Cerebellar cortex (tissue), 1 donor: ENCODE results near the gene HAPLN3.
"Not testable (repeated sequence)": the region's sequence is repeated elsewhere in the genome, so short reads cannot be mapped to it uniquely, and the experiment has no call there.

Source experiments
- DNase-seq: peaks from one replicate; pipeline ENCODE4 v3.0.0-alpha.2; 2015; ENCODE audit warnings: low spot score

Gene HAPLN3, protein sequence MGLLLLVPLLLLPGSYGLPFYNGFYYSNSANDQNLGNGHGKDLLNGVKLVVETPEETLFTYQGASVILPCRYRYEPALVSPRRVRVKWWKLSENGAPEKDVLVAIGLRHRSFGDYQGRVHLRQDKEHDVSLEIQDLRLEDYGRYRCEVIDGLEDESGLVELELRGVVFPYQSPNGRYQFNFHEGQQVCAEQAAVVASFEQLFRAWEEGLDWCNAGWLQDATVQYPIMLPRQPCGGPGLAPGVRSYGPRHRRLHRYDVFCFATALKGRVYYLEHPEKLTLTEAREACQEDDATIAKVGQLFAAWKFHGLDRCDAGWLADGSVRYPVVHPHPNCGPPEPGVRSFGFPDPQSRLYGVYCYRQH

DNA sequence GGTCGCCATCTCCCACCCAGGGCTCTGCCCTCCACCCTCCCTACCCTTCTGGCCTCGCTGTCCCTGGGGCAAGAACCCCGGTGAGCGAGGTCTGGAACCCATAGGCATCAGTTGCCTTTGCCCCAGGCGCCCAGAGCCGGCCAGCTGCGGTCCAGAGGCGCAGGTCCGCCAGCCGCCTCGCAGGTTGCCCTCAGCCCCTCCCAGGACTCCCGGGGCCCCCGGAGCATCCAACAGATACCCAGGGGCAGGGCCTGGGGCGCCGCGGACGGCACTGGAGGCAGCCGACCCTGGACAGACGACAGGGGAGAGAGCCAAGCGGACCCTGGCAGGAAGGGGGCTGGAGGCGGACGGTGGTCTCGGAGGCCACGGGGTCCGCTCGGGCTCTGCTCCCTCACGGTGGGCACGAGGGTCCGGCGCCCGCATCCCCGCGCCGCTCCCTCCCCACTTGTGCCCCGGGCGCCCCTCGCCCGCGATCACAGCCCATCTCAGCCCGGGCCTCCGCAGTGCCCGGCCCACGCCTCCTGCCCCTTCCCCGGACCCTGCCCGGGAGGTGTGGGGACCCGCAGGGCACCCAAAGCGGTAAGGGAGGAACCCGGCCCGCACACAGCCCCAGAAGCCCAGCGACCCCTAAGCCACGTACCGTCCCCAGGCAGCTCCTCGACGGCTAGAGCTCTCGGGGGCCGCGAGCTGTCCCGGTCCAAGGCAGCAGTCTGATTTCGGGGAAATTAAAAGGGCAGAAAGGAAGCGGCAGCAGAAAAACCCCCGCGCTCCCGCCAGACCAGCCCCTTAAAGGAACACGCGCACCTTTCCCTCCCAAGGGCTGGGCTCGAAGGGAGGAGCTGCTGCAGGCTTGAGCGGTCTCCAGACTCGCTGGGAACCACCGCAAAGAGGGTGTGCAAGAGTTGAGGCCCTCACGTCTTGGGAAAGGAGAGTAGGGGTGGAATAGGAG, at the start of gene HAPLN3:
Gene HAPLN3, minus strand, starts transcription at position 726 of the 949 bp plus-strand sequence. CDS start 8,246 bp downstream, outside the sequence.
- DNase-seq = peak; percentile 55

DNA sequence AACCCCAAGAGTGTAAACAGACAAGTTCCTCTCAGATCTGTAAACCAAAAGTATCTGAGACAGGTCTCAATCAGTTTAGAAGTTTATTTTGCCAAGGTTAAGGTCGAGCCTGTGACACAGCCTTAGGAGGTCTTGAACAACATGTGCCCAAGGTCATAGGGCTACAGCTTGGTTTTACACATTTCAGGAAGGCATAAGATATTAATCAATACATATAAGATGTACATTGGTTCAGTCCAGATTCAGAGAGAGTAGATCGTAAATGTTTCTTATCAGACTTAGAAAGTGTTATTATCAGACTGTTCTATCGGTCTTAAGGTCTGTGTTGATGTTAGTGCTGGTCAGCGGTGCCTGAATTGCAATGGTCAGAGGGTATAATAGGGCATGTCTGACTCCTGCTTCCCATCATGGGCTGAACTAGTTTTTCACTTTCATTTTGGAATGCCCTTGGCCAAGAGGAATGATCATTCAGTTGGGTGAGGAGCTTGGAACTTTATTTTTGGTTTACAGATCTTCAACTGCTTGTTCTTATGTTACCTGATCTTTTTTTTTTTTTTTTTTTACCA, 44.8 kb upstream of the HAPLN3 start:
- no peak for DNase-seq

DNA sequence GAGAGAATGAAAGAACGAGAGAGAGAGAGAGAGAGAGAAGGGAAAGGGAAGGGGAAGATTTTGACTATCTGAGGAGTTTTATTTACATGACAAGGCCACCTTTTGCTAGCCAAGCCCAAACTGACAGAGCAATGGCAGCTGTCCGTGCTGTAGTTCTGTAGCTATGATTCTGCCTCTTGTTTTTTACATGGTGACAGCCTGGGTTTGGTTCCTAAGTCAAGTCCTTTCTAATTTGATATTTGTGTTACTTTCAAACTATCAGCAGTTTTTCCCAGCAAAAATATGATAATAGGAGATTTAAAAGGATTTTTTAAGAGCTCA, 44.1 kb upstream of the HAPLN3 start:
- no peak for DNase-seq

DNA sequence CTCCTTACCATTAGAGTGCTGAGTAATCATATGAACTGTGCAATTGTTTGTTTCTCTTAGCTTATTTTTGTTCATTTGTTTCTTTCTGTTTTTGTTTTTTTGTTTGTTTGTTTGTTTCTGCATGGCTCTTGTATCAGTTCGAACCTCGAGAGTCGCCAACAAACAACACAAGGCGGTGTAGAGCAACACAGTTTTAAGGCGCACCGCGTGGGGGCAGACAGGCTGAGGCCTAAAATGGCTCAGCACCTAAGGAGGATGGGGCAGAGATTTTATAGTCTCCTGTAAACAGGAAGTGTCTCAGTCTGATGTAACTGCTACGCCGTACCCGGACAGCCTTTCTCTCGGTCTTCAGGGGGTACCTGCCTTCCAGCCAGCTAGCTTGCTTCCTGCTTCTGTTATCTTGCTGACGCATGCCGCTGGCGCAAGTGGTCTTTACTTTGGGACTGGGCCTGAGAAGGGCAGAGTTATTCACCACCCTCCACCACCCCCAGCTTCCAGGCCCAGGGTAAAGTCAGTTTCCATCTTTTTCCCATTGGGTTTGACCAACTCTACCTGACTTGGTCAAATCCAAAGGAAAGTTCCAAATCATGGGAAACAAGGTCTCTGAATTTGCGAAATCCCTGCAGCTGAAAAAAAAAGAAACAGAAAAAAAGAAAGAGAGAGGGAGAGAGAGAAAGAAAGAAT, 43.6 kb upstream of the HAPLN3 start:
- DNase-seq = no peak

DNA sequence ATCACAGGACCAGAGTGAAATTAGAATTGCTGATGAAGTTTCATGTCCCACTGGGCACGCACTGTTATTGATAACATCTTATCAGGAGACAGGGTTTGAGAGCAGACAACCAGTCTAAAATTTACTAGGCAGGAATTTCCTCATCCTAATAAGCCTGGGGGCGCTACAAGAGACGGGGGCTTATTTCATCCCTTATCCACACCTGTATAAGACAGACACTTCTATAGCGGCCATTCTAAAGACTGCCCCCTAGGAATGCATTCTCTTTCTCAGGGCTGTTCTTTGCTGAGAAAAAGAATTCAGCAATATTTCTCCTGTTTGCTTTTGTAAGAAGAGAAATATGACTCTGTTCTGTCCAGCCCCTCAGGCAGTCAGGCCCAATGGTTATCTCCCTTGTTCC, 39.1 kb upstream of the HAPLN3 start:
- DNase-seq = not testable (repeated sequence)

DNA sequence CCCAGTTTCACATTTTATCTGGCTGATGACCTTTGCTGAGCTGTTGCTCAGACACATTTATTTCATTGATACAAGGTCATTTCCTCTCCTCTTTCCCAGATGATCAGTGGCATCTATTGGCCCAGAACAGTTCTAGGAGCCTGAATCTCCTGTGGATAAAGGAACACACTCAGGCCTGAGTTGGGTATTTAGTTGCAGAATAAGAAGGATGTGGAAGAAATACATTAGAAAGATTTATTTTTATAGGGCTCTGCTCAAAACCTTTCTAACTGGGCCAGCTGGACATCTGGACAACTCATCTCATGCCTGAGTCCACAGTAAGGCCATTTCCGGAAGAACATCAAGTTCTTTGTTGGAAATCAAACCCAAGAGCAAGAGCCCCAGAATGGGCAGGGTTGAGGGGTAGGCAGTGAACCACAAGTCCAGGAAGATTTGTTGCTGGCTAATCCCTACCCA, 37.6 kb upstream of the HAPLN3 start:
- no peak for DNase-seq

DNA sequence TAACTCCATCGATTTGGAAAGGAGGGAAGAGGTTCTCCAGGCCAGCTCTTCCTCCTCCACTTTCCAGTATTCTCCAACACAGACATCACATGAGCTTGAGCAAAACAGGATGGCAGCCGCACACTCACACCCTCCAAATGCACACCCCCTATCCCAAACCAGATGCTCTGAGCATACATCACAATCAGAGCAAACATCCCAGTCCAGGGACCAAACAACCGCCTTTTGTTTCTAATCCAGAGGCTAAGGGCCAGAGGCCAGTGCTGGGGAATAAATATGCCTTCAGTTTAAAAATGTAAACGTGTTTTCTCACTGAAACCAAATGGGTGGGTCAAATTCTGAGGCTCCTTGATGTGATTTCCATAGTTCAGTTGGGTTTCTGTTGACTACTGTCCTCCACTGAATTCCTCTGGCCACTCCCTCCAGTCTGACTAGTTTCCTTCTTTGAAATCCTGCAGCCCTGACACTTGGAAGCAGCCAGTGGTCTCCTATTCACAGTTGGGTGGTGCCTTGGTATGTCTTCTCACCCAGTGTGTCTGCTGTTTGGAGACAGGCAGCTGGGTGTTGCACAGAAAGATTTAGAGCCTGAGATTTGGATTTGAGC, 37.0 kb upstream of the HAPLN3 start:
- DNase-seq = no peak

DNA sequence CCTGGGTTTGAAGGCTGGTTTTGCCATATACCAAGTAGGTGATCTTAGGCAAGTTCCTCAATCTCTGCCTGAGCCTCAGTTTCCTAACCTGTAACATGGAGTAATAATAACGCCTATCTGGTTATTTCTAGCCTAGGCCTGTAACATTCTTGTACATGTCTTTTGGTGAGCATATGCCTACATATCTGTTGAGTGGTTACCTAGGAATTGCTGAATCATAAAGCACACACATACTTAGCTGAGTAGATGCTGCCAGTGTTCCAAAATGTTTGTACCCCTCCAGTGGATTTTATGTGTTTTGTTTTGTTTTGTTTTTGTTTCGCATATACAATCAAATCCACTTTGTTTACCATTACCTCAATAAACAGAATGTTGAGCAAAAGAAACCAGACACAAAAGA, 35.2 kb upstream of the HAPLN3 start:
- no peak for DNase-seq

DNA sequence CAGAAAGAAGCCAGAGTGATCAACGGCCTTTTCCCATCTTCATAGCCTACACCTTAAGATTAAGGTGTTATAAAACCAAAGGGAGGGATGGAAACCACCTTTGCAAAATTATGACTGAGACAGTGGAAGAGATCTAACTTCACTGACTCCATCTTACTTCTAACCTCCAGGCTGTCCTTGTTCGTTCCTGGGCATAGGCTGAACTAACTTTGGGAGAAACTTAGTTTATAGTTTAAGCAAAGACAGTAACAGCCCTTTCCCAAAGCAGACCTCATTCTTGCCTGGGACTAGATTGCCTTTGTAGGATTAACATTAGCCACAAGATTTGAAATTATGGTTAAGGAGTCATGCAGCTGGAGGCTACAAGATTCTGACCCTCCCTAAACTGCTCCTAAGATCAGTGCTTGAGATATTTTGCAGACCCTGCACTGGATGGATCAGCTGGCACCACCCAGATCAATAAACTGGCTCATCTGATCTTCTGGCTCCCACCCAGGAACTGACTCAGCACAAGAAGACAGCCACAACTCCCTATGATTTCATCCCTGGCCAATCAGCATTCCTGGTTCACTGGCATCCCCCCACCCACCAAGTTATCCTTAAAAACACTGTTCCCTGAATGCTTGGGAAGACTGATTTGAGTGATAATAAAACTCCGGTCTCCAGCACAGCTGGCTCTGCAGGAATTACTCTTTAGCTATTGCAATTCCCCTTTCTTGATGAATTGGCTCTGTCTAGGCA, 34.2 kb upstream of the HAPLN3 start:
- DNase-seq = not testable (repeated sequence)

DNA sequence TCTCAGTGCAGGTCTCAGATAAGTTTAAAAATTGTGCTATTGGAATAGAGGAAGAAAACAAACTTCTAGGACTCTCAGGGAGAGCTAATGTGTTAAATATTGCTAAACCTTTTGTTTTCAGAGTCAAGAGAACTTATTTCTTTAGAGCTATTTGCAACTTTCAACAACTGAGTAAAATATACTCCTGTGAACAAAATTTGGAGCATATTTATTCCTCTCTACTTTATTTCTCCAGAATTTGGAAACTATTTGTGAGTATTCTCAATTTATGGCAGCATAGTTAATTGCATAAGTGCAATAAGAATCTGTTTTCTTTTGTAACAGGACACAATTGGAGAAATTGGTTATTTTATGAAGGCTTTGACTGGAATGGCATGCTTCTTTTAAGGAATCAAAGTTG, 32.8 kb upstream of the HAPLN3 start:
- DNase-seq = not testable (repeated sequence)

DNA sequence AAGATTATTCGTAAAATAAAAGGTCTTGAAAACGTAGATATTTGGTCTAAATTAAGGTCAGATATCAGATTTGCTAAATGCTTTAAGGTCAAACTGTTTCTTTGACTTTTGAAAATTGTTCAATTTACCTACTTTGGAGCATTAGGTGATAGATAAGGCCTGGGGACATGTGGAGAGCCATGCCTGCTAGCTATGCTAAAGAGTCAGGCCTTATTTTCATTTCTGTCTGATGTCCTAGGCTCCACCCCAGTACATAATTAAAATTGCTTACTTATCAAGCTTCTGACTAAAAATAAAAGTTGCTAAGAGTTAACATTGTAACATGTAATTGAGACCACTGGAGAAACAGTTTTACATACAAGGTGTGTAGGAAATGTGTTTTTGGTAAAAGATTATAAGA, 30.3 kb upstream of the HAPLN3 start:
- not testable (repeated sequence) for DNase-seq

DNA sequence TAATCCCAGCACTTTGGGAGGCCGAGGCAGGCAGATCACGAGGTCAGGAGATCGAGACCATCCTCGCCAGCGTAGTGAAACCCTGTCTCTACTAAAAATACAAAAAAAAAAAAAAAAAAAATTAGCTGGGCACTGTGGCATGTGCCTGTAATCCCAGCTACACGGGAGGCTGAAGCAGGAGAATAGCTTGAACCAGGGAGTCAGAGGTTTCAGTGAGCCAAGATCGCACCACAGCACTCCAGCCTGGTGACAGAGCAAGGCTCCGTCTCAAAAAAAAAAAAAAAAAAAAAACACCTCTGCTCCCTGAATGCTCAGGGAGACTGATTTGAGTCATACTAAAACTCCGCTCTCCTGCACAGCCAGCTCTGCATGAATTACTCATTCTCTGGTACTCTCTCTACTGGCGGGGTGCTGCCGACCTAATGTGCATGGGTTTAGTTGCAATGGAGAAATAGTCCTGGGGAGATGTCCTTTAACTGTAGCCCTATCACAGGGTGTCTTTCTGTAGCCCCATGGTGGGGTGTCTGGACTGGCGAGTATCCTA, 25.6 kb upstream of the HAPLN3 start:
- DNase-seq = not testable (repeated sequence)

DNA sequence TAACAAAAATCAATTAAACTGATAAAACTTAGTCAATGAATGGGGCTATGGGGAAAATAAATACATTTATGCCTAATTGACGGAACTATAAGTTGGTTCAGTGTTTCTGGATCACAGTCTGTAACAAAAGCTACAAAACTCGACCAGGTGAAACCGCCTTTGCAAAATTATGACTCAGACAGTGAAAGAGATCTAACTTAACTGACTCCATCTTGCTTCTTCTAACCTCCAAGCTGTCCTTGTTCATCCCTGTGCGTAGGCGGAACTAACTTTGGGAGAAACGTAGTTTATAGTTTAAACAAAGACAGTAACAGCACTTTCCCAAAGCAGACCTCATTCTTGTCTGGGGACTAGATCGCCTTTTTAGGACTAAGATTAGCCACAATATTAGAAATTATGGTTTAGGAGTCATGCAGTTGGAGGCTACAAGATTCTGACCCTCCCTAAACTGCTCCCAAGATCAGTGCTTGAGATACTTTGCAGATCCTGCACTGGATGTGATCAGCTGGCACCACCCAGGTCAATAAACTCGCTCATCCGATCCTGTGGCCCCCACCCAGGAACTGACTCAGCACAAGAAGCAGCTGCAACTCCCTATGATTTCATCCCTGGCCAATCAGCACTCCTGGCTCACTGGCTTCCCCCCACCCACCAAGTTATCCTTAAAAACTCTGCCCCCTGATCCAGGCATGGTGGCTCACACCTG, 25.0 kb upstream of the HAPLN3 start:
- no peak for DNase-seq

DNA sequence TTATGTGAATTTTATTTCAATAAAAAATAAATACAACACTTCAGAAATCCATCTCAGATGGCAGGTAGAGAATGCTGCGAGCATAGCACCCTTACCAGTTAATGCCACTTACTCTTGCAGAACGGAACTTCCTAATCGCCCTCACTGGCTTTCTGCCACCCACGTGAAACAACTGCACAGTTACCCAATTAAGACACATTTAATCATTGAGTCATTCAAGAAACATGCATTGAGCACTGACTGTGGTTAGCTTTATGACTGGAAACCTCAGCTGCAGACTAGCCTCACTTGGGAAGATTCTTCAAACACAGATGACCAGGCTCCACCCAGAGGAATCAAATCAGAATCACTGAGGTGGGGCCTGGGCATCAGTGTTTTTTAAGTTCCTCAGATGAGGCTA, 23.4 kb upstream of the HAPLN3 start:
- DNase-seq = no peak

DNA sequence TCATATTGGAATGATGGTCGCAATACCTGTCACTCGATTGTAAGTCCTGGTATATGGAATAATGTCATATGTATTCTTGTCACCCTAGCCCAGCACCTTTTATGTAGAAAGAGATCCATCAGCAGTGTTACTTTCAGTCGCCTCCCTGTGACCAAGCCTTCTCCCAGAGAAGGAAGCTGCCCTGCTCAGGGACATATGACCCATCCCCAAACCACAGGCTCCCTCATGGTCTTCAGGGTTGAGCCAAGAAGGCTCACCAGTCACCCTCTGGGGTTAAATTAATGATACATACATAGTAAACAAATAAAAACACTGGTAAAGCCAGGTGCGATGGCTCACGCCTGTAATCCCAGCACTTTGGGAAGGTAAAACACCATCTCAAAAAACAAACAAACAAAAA, 22.4 kb upstream of the HAPLN3 start:
- DNase-seq = no peak

DNA sequence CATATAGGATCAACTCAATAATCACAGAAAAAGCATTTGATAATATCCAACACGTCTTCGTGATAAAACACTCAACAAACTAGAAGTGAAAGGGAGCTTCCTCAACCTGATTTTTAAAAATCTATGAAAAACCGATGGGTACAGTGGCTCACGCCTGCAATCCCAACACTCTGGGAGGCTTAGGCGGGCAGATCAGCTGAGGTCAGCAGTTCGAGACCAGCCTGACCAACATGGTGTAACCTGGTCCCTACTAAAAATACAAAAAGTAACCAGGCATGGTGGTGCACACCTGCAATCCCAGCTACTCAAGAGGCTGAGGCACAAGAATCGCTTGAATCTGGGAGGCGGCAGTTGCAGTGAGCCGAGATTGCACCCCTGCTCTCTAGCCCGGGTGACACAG, 20.0 kb upstream of the HAPLN3 start:
- DNase-seq = no peak

DNA sequence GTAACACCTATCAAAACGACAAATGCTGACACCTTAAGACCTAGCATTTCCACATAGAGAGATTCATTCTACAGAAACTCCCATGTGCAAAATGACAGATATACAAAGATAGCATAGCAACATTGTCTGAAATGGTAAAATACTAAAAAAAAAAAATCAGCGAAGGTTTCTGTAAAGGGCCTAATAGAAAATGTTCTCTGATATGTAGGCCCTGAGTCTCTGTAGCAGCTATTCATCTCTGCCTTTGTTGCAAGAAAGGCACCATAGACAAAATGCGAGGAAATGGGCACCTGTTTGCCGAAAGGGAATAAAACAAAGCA, 18.5 kb upstream of the HAPLN3 start:
- no peak for DNase-seq

DNA sequence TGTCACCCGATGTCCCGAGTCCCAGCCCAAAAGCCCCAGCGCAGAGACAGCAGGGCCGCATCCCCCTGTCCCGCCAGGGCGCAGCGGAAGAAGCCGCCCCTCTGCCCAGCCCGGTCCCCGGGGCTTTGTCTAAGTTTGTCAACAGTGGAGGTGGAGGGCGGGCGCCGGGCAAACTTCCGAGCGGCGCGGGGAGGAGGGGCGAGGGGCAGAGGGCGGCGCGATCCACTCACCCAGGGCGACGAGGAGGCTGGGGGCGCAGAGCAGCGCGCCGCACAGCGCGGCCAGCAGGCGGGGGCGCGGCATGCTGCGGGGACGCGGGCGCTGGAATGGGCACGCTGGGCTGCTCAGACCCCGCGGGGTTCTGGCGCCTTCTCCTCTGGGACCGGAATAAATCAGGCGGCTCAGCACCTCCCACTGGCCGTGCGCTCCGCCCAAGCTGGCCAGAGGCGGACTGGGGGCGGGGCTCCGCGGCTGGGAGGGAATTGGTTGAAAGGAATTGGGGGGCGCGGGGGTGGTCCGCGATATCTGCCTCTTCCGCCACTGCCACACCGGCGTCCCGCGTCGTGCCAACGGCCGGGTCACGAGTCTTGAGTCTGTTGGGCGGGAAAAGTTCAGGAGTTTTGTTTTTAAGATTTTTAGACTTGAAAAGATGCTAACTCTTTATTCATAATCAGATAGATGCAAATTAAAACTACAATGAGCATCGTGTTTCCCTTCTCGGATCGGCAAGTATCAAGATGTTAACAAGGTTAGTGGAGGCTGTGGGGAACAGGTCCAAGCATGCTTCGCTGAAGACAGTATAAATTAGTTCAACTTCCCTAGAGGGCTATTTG, 17.9 kb upstream of the HAPLN3 start, which contains the start of gene MFGE8:
Gene MFGE8, minus strand, starts transcription at position 363 of the 833 bp plus-strand sequence. Its CDS starts 60 bp downstream, at position 303.
- DNase-seq = peak; percentile 47

DNA sequence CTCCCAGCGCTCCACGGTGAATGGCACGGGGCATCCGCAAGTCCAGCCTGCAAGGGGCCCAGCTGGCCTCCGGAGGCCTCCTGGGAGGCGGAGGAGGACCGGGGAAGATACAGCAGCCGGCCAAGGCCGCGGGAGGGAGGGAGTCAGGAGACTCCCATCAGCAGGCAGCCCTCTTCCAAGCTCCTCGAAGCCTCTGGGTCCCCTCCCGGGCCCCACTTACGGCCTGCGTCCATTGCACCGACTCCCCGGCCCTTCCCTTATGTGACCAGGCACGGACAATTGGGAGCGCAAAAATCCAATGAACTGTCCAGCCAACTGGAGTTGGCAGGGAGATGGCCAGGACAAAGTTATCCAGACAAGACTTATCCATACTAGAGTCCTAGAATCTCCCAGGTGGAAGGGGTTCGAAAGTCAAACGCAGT, 17.2 kb upstream of the HAPLN3 start:
- no peak for DNase-seq
